Urothelium cell line (cell line): ENCODE measurements around the gene NAV2.

Experiments used
- DNase-seq: peaks from one replicate; pipeline ENCODE4 v3.0.0; 2011; ENCODE audit warnings: low spot score, mixed read lengths
- FAIRE-seq: peaks from 2 replicates; lab custom pipeline; 2011; peaks lifted over from hg19 to GRCh38; lab: Jason Lieb, UNC

NAV2 gene

DNA sequence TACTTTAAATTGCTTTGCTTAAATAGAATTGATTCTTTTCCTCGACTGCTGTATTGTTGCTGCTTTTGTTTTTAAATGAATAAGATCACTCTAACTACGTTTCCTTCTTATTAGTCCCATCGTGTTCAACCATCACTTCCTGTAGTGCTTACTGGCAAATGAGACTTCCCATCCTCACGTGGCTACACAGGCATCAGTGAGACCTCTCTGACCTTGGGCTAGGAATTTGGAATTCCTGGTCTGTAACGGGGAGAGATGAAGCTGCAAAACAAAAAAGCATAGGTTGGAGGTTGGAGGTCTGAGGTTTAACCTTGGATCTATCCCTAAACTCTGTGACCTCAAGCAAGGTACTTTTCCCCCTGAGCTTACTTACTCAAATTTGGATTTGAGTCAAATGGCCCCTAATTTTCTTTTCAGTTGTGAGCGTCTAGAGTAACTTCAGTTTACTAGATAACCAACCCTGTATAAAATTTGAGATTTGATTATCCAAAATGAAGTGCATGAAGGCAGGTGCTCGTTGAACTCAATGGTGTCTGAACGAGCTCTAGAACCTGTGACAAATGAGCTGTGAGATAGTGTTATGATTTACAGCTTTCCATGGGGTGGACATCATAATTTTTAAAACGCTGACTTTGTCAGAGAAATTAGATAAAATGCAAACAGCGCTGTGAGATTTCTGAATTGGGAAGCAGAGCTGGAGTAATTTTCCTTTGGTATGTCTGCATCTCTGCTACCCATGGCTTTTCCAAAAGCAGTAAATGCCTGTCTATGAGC lies 296.4 kb downstream of the NAV2 start:
- DNase-seq (no peak), FAIRE-seq (no peak)

DNA sequence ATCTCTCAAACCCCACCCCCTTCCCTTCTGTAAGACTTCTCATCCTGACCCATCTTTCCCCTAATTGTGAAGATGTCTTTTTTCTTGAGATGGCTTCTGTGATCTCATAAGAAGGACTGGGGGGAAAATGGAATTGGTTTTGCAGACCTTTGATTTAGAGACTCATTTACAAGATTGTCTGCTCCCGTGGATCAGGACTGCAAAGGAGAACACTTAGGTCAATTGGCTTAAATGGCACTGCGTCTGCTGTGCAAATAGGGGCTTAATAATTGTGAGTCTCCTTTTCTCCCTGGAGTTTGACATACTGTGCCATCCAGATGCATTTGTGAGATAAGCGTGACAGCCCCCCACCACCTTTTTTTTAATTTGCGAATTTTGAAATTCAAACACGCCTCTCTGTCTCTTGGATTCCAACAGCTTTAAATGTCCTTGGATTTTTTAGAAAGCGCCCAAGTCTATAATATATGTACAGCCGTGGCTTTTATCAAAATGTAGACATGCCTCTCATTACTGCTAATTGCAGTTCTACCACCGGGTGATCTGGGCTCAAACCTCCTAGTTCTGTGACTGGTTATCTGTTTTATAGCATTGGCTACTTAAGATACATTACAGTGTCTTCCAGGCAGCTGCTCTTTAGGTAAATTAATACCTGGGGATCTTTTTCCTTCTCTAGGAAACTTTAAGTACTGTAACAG lies 297.7 kb downstream of the NAV2 start:
- no peak for FAIRE-seq
- no peak for DNase-seq

GRCh38 chr11:20010851-20011225 lies 298.2 kb downstream of the NAV2 start:
- FAIRE-seq, result no peak
- DNase-seq, result no peak

GRCh38 chr11:20011307-20011951 lies 298.8 kb downstream of the NAV2 start:
- no peak for DNase-seq

DNA sequence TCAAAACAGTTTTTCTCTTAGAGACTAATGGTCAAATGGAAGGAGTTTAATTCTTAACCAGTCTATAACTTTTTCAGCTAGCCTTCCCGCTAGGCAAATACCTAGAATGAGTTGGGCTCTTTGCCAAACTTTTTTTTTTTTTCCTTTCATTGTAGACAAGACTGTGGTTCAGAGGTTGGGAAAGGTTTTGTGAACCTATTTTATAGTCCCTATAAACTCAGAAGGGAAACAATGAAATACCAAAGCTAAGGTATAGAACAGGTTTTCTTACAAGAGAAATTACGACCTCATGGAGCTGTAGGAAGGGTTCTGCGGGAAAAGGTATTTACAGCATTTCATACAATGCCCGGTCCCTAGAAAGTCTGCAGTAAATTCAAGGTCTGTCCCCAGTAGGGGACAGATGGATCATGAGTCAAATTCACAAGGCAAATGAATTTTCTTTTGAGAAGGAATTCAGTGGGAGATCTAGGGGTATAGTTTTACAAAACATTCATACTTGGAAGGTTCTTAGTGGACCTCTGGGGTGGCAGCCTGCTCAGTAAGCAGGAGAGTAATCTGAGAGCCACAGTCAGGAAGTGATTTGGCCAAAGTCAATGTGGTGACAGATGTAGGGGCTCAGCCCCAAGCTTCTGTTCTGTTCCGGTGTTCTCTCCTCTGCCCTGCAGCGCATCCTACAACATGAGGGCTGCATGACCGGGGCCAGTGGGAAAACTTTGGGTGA lies 300.9 kb downstream of the NAV2 start:
- DNase-seq, result peak; percentile 23
- no peak for FAIRE-seq

More at GRCh38 chr11:20011307-20011951, 298.8 kb downstream of the NAV2 start:
- no peak for FAIRE-seq

DNA sequence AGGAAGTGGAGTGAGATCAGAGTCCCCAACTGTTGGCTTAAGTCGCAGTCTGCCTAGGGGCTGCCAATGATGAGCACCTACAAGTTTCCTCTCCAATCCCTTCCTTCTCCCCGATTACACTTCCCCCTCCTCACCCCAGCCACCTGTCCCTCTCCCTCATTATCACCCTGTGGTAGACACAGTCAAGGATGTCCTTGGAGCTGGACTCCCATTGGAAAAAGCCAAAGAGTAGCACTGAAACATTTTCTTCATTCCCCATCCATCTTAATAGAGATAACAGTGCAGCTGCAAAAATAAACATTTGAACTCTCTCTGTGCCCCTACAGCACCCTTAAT lies 301.4 kb downstream of the NAV2 start:
- no peak for DNase-seq
- FAIRE-seq, result no peak

- DNase-seq (no peak), FAIRE-seq (no peak)
These were observed 302.5 kb downstream of the NAV2 start for GRCh38 chr11:20015101-20015500.

GRCh38 chr11:20015529-20016427 lies 303.1 kb downstream of the NAV2 start:
- no peak for FAIRE-seq

GRCh38 chr11:20016526-20016925 lies 303.9 kb downstream of the NAV2 start:
- no peak for FAIRE-seq
- no peak for DNase-seq

More at GRCh38 chr11:20015529-20016427, 303.1 kb downstream of the NAV2 start:
- DNase-seq, result peak; percentile 24

DNA sequence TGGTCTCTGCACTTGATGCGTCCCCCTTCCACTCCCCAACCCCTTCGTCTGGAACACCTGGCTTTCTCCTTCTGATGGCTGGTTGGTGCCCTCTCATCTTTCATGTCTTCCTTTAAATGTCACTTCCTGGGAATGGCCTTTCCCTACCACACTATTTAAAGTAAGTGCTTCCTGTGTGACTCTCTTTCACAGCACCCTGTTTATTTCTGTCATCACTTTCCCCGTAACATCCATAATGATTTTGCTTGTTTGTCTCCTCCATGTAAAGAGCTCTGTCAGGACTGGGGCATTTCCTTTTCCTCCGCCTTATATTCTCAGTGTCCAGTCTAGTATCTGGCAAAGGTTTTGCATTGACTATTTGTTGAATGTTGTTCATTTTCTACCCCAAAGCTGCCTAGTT lies 304.7 kb downstream of the NAV2 start:
- no peak for DNase-seq
- FAIRE-seq, result no peak

- no peak for FAIRE-seq
- no peak for DNase-seq
These were observed 307.6 kb downstream of the NAV2 start for GRCh38 chr11:20020198-20020597.

DNA sequence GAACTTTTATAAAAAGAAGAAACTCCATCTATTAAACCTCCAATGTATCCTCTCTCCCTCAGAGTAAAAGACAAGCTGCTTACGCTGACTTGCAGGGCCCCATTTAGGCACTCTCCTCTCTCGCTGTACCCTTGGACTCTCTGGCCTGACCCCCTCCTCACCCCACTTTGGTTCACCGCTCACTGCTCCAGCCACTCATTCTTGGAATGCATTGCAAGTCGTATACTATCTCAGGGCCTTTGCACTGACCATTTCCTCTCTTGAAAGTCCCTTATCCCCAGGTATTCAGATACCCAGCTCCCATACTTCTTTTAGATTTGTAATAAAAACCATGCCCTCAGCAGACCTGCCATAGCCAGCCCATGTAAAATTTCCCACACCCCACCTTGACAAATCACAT lies 308.1 kb downstream of the NAV2 start:
- DNase-seq, result no peak
- no peak for FAIRE-seq

GRCh38 chr11:20021212-20021611 lies 308.6 kb downstream of the NAV2 start:
- FAIRE-seq (no peak), DNase-seq (no peak)

GRCh38 chr11:20021771-20022362 lies 309.2 kb downstream of the NAV2 start:
- no peak for FAIRE-seq
- DNase-seq, result no peak

GRCh38 chr11:20022363-20023081 lies 309.9 kb downstream of the NAV2 start:
- DNase-seq, result peak; percentile 36
- no peak for FAIRE-seq

GRCh38 chr11:20023082-20023426 lies 310.4 kb downstream of the NAV2 start:
- FAIRE-seq (no peak), DNase-seq (no peak)

DNA sequence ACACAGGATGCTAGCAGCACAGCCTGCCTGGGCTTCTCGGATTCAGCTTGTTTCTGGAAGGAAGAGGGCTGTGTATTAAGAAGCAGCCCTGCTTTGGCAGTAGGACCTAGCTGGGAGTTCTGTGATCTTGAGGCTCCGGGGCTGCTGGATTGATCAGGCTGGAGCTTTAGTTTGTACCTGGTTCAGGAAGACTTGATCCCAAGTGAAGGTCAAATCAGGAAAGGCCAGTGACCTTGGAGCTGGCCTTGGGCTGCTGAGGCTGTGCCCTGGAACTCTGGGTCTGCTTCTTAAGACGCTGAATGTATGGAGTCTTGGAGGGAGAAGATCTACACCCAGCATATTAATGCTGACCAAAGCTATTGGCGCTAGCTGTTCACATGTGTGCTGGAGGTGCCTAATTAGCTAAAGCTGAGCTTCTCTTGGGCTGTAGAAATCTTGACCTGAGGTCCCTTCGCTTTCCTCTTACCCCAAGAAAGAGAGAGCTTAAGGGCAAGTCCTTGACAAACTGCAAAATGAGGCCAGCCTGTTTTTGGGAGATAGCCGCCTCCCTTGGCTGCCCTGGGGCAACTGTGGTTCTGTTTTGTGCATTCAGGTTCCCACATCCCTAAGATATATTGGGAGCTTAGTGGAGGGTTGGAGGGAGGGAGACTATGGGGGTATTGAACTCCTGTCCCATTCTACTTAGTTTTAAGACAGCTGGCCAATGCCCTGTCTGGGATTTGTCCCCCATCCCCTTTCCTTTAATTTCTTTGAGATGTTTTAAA lies 311.7 kb downstream of the NAV2 start:
- FAIRE-seq, result no peak
- DNase-seq, result no peak

DNA sequence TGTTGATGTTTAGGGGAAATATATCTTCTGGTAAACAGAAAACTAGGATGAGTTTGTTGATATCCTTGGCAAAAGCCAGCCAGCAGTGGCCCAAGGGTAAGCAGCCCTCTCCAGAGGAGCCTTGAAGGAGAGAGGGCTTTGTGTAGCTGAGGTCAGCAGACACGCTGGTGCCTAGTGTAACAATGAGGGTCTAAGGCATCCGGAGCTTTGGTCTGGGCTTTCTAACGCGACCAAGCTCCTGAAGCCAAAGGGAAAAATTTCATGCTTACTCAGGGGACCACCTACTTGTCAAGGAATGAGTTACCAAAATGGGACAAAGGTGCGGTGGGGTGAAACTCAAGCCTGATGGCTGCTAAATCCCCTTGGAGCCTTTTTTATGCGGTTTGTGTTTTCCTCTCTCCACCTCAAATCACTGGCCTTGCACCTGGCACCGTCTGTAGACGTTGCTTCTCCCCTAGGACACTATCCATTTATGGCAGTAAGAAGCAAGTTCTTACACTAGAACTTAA lies 312.7 kb downstream of the NAV2 start:
- DNase-seq, result no peak

More for the DNA sequence above, 312.7 kb downstream of the NAV2 start:
- FAIRE-seq, result no peak
